ENCODE data around the gene RNF183. TPM values are rescaled to one million over a fixed set of nuclear protein-coding genes. Genes with fewer than 3 reads are reported as not detected.

Gene RNF183
- total RNA-seq, 1 experiment from 2014 or later = 1.5 TPM

- peaks cover 1% of the 10 kb centered on the region; the same call in 1 of the 2 replicates for H3K36me3 ChIP-seq (ENCODE audit: control insufficient read depth, insufficient read depth, low read length)
- ChIA-PET CTCF (no interaction called here), POLR2A (interaction anchor here (0.5 kb wide), 1 partner anchor 177 kb away, joined by 4 read pairs; no protein-coding TSS in a partner anchor)
- DNase-seq = no peak
- no peaks in the 10 kb centered on the region for H3K27me3 ChIP-seq (replicated peaks; ENCODE audit: control insufficient read depth, insufficient read depth, low read length)
- Mint-ChIP-seq H3K9me3 (ENCODE audit: unreplicated experiment) (no peaks in the 10 kb centered on the region), H3K4me3 (ENCODE audit: unreplicated experiment) (no peak overlapping the region), H3K27ac (ENCODE audit: unreplicated experiment) (no peak overlapping the region), H3K4me1 (ENCODE audit: low read depth, unreplicated experiment) (no peaks in the 10 kb centered on the region), H3K36me3 (ENCODE audit: insufficient read depth, unreplicated experiment) (peaks cover 36% of the 10 kb centered on the region), H3K27me3 (ENCODE audit: insufficient read depth, unreplicated experiment) (no peaks in the 10 kb centered on the region)
- BruUV-seq (replicated peaks) = no TSS peak
- H3K9me3 ChIP-seq = no peaks in the 10 kb centered on the region
- no peak for TF ChIP-seq CTCF (IDR thresholded peaks at IDR 0.05; ENCODE audit: insufficient read depth in 1 of 2, low read depth in 1 of 2, low read length in 1 of 2, severe bottlenecking in 1 of 2, unreplicated experiment in 1 of 2)
- intact Hi-C loops (cut with micrococcal nuclease; ENCODE audit: unreplicated experiment) = no loop called here
- H3K4me3 ChIP-seq (ENCODE audit: low read depth, low read length) = no peak overlapping the region
- no peaks in the 10 kb centered on the region for H3K4me1 ChIP-seq
These were observed 44.9 kb downstream of the RNF183 start for GRCh38 chr9:113258282-113258681.

- no peaks in the 10 kb centered on the region for H3K9me3 Mint-ChIP-seq (ENCODE audit: unreplicated experiment)
- TF ChIP-seq CTCF (IDR thresholded peaks at IDR 0.05; ENCODE audit: insufficient read depth in 1 of 2, low read depth in 1 of 2, low read length in 1 of 2, severe bottlenecking in 1 of 2, unreplicated experiment in 1 of 2) = no peak
- Histone ChIP-seq H3K9me3 (no peaks in the 10 kb centered on the region), H3K4me1 (no peaks in the 10 kb centered on the region), H3K27me3 (replicated peaks; ENCODE audit: control insufficient read depth, insufficient read depth, low read length) (no peaks in the 10 kb centered on the region), H3K36me3 (ENCODE audit: control insufficient read depth, insufficient read depth, low read length) (peaks cover 1% of the 10 kb centered on the region; the same call in 1 of the 2 replicates), H3K4me3 (ENCODE audit: low read depth, low read length) (no peak overlapping the region)
- no peaks in the 10 kb centered on the region for H3K27me3 Mint-ChIP-seq (ENCODE audit: insufficient read depth, unreplicated experiment)
- no peak overlapping the region for H3K4me3 Mint-ChIP-seq (ENCODE audit: unreplicated experiment)
- intact Hi-C loops (cut with micrococcal nuclease; ENCODE audit: unreplicated experiment) = no loop called here
- no peaks in the 10 kb centered on the region for H3K4me1 Mint-ChIP-seq (ENCODE audit: low read depth, unreplicated experiment)
- POLR2A ChIA-PET = no interaction called here
- peaks cover 36% of the 10 kb centered on the region for H3K36me3 Mint-ChIP-seq (ENCODE audit: insufficient read depth, unreplicated experiment)
- no TSS peak for BruUV-seq (replicated peaks)
- CTCF ChIA-PET = no interaction called here
- DNase-seq = no peak
- no peak overlapping the region for H3K27ac Mint-ChIP-seq (ENCODE audit: unreplicated experiment)
These were observed 45.3 kb downstream of the RNF183 start for GRCh38 chr9:113257863-113258262.

- CTCF ChIA-PET = no interaction called here
- Histone ChIP-seq H3K36me3 (ENCODE audit: control insufficient read depth, insufficient read depth, low read length) (peaks cover 1% of the 10 kb centered on the region; the same call in 1 of the 2 replicates), H3K4me3 (ENCODE audit: low read depth, low read length) (no peak overlapping the region), H3K9me3 (no peaks in the 10 kb centered on the region), H3K4me1 (no peaks in the 10 kb centered on the region), H3K27me3 (replicated peaks; ENCODE audit: control insufficient read depth, insufficient read depth, low read length) (no peaks in the 10 kb centered on the region)
- Mint-ChIP-seq H3K27ac (ENCODE audit: unreplicated experiment) (no peak overlapping the region), H3K9me3 (ENCODE audit: unreplicated experiment) (no peaks in the 10 kb centered on the region), H3K4me3 (ENCODE audit: unreplicated experiment) (no peak overlapping the region), H3K27me3 (ENCODE audit: insufficient read depth, unreplicated experiment) (no peaks in the 10 kb centered on the region), H3K4me1 (ENCODE audit: low read depth, unreplicated experiment) (no peaks in the 10 kb centered on the region), H3K36me3 (ENCODE audit: insufficient read depth, unreplicated experiment) (peaks cover 28% of the 10 kb centered on the region)
- DNase-seq = no peak
- BruUV-seq (replicated peaks) = no TSS peak
- intact Hi-C loops (cut with micrococcal nuclease; ENCODE audit: unreplicated experiment) = no loop called here
- no peak for TF ChIP-seq CTCF (IDR thresholded peaks at IDR 0.05; ENCODE audit: insufficient read depth in 1 of 2, low read depth in 1 of 2, low read length in 1 of 2, severe bottlenecking in 1 of 2, unreplicated experiment in 1 of 2)
- POLR2A ChIA-PET = no interaction called here
These were observed 47.7 kb downstream of the RNF183 start for GRCh38 chr9:113255438-113255837.
